WTC11 (cell line): ENCODE data around the gene PLEKHG5. TPM values are rescaled to one million over a fixed set of nuclear protein-coding genes. Genes with fewer than 3 reads are reported as not detected.
A peak's percentile ranks its signal among the peaks of the same experiment; 100 is the strongest.
"Not testable (repeated sequence)": the region's sequence is repeated elsewhere in the genome, so short reads cannot be mapped to it uniquely, and the experiment has no call there.

Source experiments
- ATAC-seq: fragments of 200-7000 bp; cut with Tn5 transposase; 2 replicates; pipeline ENCODE4 v1.10.0; 2021; ENCODE audit warnings: mild to moderate bottlenecking, moderate library complexity
- CTCF ChIA-PET: fragments of 300-600 bp; sonication (Branson Sonifier 250); formaldehyde crosslinking; loops from one replicate; lab custom pipeline; 2021; ENCODE audit warnings: antibody characterized with exemption; lab: Charles Lee
- POLR2A ChIA-PET: fragments of 350-600 bp; sonication (Branson Sonifier 250); formaldehyde crosslinking; loops from one replicate; lab custom pipeline; 2021; ENCODE audit warnings: antibody characterized with exemption; lab: Charles Lee
- DNase-seq: peaks from one replicate; pipeline ENCODE4 v3.0.0; 2021; ENCODE audit warnings: low spot score
- H3K27ac Mint-ChIP-seq: 2 replicates; pipeline ENCODE4 v1.8.0; 2021; ENCODE audit warnings: mixed read lengths
- H3K27me3 Mint-ChIP-seq: 2 replicates; pipeline ENCODE4 v1.8.0; 2021; ENCODE audit warnings: low read depth, mild to moderate bottlenecking, moderate library complexity, mixed read lengths
- H3K36me3 Mint-ChIP-seq: 2 replicates; pipeline ENCODE4 v1.8.0; 2021; ENCODE audit warnings: mixed read lengths
- H3K4me1 Mint-ChIP-seq: 2 replicates; pipeline ENCODE4 v1.8.0; 2022; ENCODE audit warnings: mixed read lengths
- H3K4me3 Mint-ChIP-seq: 2 replicates; pipeline ENCODE4 v1.8.0; 2021; ENCODE audit warnings: mild to moderate bottlenecking, moderate library complexity, mixed read lengths
- H3K9me3 Mint-ChIP-seq: 2 replicates; pipeline ENCODE4 v1.8.0; 2021; ENCODE audit warnings: mixed read lengths
- AR ChIP-seq: fragments of 250-450 bp; sonication (Bioruptor Pico); IDR thresholded peaks from 2 replicates; pipeline ENCODE4 v1.9.0; 2021; ENCODE audit warnings: mild to moderate bottlenecking
- CBFB ChIP-seq: sonication (generic); formaldehyde crosslinking; IDR thresholded peaks from 2 replicates; pipeline ENCODE4 v1.8.1; 2022; ENCODE audit warnings: mild to moderate bottlenecking, low read depth, missing genetic modification reagents
- CDX4 ChIP-seq: fragments of 250-450 bp; sonication (Bioruptor Pico); IDR thresholded peaks from 2 replicates; pipeline ENCODE4 v1.9.0; 2021; ENCODE audit warnings: moderate library complexity, mild to moderate bottlenecking, inconsistent platforms, borderline replicate concordance
- CREB1 ChIP-seq: sonication (generic); formaldehyde crosslinking; IDR thresholded peaks from 2 replicates; pipeline ENCODE4 v1.8.0; 2023; ENCODE audit warnings: mild to moderate bottlenecking, missing genetic modification reagents
- EMX1 ChIP-seq: fragments of 250-450 bp; sonication (Bioruptor Pico); IDR thresholded peaks from 2 replicates; pipeline ENCODE4 v1.8.0; 2021; ENCODE audit warnings: mild to moderate bottlenecking
- ERG ChIP-seq: fragments of 250-450 bp; sonication (Bioruptor Pico); IDR thresholded peaks from 2 replicates; pipeline ENCODE4 v1.8.0; 2021; ENCODE audit warnings: mild to moderate bottlenecking
- IRF2 ChIP-seq: sonication (generic); formaldehyde crosslinking; IDR thresholded peaks from 2 replicates; pipeline ENCODE4 v1.8.0; 2022; ENCODE audit warnings: low read depth, missing genetic modification reagents, borderline replicate concordance
- SMAD3 ChIP-seq: sonication (generic); formaldehyde crosslinking; IDR thresholded peaks from 2 replicates; pipeline ENCODE4 v1.8.0; 2022; ENCODE audit warnings: missing genetic modification reagents, mild to moderate bottlenecking, borderline replicate concordance
- ZNF121 ChIP-seq: sonication (generic); formaldehyde crosslinking; IDR thresholded peaks from 2 replicates; pipeline ENCODE4 v1.8.0; 2023; ENCODE audit warnings: missing genetic modification reagents
- ZNF423 ChIP-seq: fragments of 250-450 bp; sonication (Bioruptor Pico); IDR thresholded peaks from 2 replicates; pipeline ENCODE4 v2.1.2; 2022; ENCODE audit warnings: mild to moderate bottlenecking, moderate library complexity
- ZNF512 ChIP-seq: sonication (generic); formaldehyde crosslinking; IDR thresholded peaks from 2 replicates; pipeline ENCODE4 v1.8.1; 2022; ENCODE audit warnings: missing genetic modification reagents, borderline replicate concordance
- total RNA-seq: library from RNA; stranded (reverse); gene quantifications from 3 replicates; pipeline ENCODE4 v1.2.3, GENCODE V29; 2021
- TF ChIP-seq, protein P1 (sequence below): sonication (generic); formaldehyde crosslinking; conservative IDR thresholded peaks from 2 replicates; pipeline ENCODE4 v1.8.1; 2023; ENCODE audit warnings: mild to moderate bottlenecking, low read depth, missing genetic modification reagents, moderate library complexity
- TF ChIP-seq, protein P2 (sequence below): fragments of 250-450 bp; sonication (Bioruptor Pico); IDR thresholded peaks from 2 replicates; pipeline ENCODE4 v1.9.0; 2021; ENCODE audit warnings: mild to moderate bottlenecking
- TF ChIP-seq, protein P3 (sequence below): sonication (generic); formaldehyde crosslinking; IDR thresholded peaks from 2 replicates; pipeline ENCODE4 v1.8.0; 2023; ENCODE audit warnings: missing genetic modification reagents, mild to moderate bottlenecking, borderline replicate concordance
- TF ChIP-seq, protein P4 (sequence below): sonication (generic); formaldehyde crosslinking; IDR thresholded peaks from 2 replicates; pipeline ENCODE4 v1.8.1; 2022; ENCODE audit warnings: low read depth, missing genetic modification reagents, borderline replicate concordance
- TF ChIP-seq, protein P5 (sequence below): sonication (generic); formaldehyde crosslinking; IDR thresholded peaks from 2 replicates; pipeline ENCODE4 v1.8.0; 2022; ENCODE audit warnings: mild to moderate bottlenecking, missing genetic modification reagents

PLEKHG5 gene
- total RNA-seq, 1 experiment from 2014 or later, result 27.5 TPM

GRCh38 chr1:6493834-6494223 is 2.4 kb upstream of the PLEKHG5 start:
- peaks cover 24% of the 10 kb centered on the region for H3K27me3 Mint-ChIP-seq
- H3K27ac Mint-ChIP-seq, H3K36me3 Mint-ChIP-seq, H3K4me3 Mint-ChIP-seq, ATAC-seq, POLR2A ChIA-PET: not testable (repeated sequence)
- CTCF ChIA-PET, result interaction anchor here (1.6 kb wide), 1 partner anchor 21 kb away, joined by 6 read pairs; no protein-coding TSS in a partner anchor
- peaks cover 36% of the 10 kb centered on the region for H3K4me1 Mint-ChIP-seq
- peak; percentile 86 for TF ChIP-seq ZNF121 (CRISPR knock-in tag)
- TF ChIP-seq, all 79 proteins: peak for 1; not testable (repeated sequence) for 78
- DNase-seq, H3K9me3 Mint-ChIP-seq: not testable (repeated sequence)

DNA sequence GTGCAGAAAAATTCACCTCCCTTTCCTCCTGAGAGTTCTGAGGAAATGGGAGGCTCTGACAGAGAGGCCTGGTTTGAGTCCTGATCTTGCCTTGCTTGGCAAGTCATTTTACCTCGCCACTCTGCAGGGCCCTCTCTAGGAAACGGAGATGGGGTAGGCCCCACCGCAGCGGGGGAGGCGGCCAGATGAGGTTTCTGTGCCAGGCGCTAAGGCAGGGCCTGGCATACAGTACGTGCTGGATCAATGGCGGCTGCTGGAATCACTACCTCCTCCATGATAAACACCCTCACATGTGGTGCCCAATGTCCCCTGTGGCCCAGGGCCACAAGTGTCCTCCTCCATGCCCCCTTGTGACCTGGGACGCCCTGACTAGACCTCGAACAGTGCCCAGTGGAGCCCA is 499 bp upstream of the PLEKHG5 start:
- Mint-ChIP-seq H3K27ac (0 out of 2 replicates have a peak overlapping the region, but pooled peaks have one; percentile 77), H3K27me3 (peaks cover 15% of the 10 kb centered on the region), H3K4me3 (peak overlapping the region; percentile 77), H3K36me3 (no peaks in the 10 kb centered on the region), H3K4me1 (peaks cover 34% of the 10 kb centered on the region), H3K9me3 (no peaks in the 10 kb centered on the region)
- DNase-seq, result no peak
- ChIA-PET POLR2A (no interaction called here), CTCF (interaction anchor here (1.2 to 10.3 kb wide), 10 partner anchors 11 to 154 kb away, joined by 3 to 179 read pairs (median 6); no protein-coding TSS in a partner anchor)
- no peak for ATAC-seq
- TF ChIP-seq CDX4 (CRISPR knock-in tag) (no peak), SMAD3 (CRISPR knock-in tag) (no peak), ERG (no peak), ZNF121 (CRISPR knock-in tag) (no peak), IRF2 (CRISPR knock-in tag) (no peak), ZNF512 (CRISPR knock-in tag) (no peak), EMX1 (CRISPR knock-in tag) (no peak), CREB1 (CRISPR knock-in tag) (no peak), AR (no peak), CBFB (CRISPR knock-in tag) (no peak), ZNF423 (CRISPR knock-in tag) (no peak)
- TF ChIP-seq, protein P1, sequence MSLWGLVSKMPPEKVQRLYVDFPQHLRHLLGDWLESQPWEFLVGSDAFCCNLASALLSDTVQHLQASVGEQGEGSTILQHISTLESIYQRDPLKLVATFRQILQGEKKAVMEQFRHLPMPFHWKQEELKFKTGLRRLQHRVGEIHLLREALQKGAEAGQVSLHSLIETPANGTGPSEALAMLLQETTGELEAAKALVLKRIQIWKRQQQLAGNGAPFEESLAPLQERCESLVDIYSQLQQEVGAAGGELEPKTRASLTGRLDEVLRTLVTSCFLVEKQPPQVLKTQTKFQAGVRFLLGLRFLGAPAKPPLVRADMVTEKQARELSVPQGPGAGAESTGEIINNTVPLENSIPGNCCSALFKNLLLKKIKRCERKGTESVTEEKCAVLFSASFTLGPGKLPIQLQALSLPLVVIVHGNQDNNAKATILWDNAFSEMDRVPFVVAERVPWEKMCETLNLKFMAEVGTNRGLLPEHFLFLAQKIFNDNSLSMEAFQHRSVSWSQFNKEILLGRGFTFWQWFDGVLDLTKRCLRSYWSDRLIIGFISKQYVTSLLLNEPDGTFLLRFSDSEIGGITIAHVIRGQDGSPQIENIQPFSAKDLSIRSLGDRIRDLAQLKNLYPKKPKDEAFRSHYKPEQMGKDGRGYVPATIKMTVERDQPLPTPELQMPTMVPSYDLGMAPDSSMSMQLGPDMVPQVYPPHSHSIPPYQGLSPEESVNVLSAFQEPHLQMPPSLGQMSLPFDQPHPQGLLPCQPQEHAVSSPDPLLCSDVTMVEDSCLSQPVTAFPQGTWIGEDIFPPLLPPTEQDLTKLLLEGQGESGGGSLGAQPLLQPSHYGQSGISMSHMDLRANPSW, result no peak
- TF ChIP-seq, protein P2, sequence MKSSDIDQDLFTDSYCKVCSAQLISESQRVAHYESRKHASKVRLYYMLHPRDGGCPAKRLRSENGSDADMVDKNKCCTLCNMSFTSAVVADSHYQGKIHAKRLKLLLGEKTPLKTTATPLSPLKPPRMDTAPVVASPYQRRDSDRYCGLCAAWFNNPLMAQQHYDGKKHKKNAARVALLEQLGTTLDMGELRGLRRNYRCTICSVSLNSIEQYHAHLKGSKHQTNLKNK, result no peak
- TF ChIP-seq, protein P3, sequence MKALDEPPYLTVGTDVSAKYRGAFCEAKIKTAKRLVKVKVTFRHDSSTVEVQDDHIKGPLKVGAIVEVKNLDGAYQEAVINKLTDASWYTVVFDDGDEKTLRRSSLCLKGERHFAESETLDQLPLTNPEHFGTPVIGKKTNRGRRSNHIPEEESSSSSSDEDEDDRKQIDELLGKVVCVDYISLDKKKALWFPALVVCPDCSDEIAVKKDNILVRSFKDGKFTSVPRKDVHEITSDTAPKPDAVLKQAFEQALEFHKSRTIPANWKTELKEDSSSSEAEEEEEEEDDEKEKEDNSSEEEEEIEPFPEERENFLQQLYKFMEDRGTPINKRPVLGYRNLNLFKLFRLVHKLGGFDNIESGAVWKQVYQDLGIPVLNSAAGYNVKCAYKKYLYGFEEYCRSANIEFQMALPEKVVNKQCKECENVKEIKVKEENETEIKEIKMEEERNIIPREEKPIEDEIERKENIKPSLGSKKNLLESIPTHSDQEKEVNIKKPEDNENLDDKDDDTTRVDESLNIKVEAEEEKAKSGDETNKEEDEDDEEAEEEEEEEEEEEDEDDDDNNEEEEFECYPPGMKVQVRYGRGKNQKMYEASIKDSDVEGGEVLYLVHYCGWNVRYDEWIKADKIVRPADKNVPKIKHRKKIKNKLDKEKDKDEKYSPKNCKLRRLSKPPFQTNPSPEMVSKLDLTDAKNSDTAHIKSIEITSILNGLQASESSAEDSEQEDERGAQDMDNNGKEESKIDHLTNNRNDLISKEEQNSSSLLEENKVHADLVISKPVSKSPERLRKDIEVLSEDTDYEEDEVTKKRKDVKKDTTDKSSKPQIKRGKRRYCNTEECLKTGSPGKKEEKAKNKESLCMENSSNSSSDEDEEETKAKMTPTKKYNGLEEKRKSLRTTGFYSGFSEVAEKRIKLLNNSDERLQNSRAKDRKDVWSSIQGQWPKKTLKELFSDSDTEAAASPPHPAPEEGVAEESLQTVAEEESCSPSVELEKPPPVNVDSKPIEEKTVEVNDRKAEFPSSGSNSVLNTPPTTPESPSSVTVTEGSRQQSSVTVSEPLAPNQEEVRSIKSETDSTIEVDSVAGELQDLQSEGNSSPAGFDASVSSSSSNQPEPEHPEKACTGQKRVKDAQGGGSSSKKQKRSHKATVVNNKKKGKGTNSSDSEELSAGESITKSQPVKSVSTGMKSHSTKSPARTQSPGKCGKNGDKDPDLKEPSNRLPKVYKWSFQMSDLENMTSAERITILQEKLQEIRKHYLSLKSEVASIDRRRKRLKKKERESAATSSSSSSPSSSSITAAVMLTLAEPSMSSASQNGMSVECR (CRISPR knock-in tag), result no peak
- TF ChIP-seq, protein P4, sequence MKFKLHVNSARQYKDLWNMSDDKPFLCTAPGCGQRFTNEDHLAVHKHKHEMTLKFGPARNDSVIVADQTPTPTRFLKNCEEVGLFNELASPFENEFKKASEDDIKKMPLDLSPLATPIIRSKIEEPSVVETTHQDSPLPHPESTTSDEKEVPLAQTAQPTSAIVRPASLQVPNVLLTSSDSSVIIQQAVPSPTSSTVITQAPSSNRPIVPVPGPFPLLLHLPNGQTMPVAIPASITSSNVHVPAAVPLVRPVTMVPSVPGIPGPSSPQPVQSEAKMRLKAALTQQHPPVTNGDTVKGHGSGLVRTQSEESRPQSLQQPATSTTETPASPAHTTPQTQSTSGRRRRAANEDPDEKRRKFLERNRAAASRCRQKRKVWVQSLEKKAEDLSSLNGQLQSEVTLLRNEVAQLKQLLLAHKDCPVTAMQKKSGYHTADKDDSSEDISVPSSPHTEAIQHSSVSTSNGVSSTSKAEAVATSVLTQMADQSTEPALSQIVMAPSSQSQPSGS (CRISPR knock-in tag), result no peak
- TF ChIP-seq, protein P5, sequence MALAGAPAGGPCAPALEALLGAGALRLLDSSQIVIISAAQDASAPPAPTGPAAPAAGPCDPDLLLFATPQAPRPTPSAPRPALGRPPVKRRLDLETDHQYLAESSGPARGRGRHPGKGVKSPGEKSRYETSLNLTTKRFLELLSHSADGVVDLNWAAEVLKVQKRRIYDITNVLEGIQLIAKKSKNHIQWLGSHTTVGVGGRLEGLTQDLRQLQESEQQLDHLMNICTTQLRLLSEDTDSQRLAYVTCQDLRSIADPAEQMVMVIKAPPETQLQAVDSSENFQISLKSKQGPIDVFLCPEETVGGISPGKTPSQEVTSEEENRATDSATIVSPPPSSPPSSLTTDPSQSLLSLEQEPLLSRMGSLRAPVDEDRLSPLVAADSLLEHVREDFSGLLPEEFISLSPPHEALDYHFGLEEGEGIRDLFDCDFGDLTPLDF (CRISPR knock-in tag), result no peak
